ENCODE measurements around the gene YIPF1.
"Not testable (repeated sequence)": the region's sequence is repeated elsewhere in the genome, so short reads cannot be mapped to it uniquely, and the experiment has no call there.

The YIPF1 gene

GRCh38 chr1:53894644-53895043 lies 5.0 kb upstream of the YIPF1 start:
- no peak for DNase-seq

- no peak for DNase-seq
These were observed 4.5 kb upstream of the YIPF1 start, which contains the start of gene DIO1 for GRCh38 chr1:53893999-53894636. Gene DIO1, plus strand, starts transcription at chr1:53894187. Its CDS starts 24 bp downstream, at chr1:53894211.

GRCh38 chr1:53892911-53893310 lies 3.3 kb upstream of the YIPF1 start:
- no peak for DNase-seq

GRCh38 chr1:53891678-53892077 lies 2.1 kb upstream of the YIPF1 start:
- DNase-seq: no peak

- DNase-seq: no peak
These were observed 1.4 kb upstream of the YIPF1 start for GRCh38 chr1:53891018-53891417.

GRCh38 chr1:53890522-53890941 lies 935 bp upstream of the YIPF1 start:
- no peak for DNase-seq

GRCh38 chr1:53888681-53889080 lies 916 bp downstream of the YIPF1 start:
- DNase-seq: no peak

GRCh38 chr1:53883600-53883999 lies 6.0 kb downstream of the YIPF1 start:
- DNase-seq: not testable (repeated sequence)

- not testable (repeated sequence) for DNase-seq
These were observed 7.7 kb downstream of the YIPF1 start for GRCh38 chr1:53881853-53882252.

GRCh38 chr1:53878492-53879105 lies 11.0 kb downstream of the YIPF1 start:
- no peak for DNase-seq

- not testable (repeated sequence) for DNase-seq
These were observed 14.4 kb downstream of the YIPF1 start for GRCh38 chr1:53875150-53875549.

GRCh38 chr1:53871773-53872484 lies 17.7 kb downstream of the YIPF1 start:
- DNase-seq: no peak

GRCh38 chr1:53871221-53871620 lies 18.4 kb downstream of the YIPF1 start:
- no peak for DNase-seq

- DNase-seq: no peak
These were observed 20.0 kb downstream of the YIPF1 start for GRCh38 chr1:53869454-53870117.

- no peak for DNase-seq
These were observed 21.0 kb downstream of the YIPF1 start for GRCh38 chr1:53868565-53868964.

GRCh38 chr1:53862507-53862906 lies 27.1 kb downstream of the YIPF1 start:
- no peak for DNase-seq

GRCh38 chr1:53860967-53861411 lies 28.6 kb downstream of the YIPF1 start:
- peak; percentile 56 for DNase-seq

- no peak for DNase-seq
These were observed 37.9 kb downstream of the YIPF1 start for GRCh38 chr1:53851571-53852285.

GRCh38 chr1:53850082-53850673 lies 39.4 kb downstream of the YIPF1 start:
- no peak for DNase-seq

GRCh38 chr1:53847980-53848379 lies 41.6 kb downstream of the YIPF1 start:
- no peak for DNase-seq

- DNase-seq: no peak
These were observed 47.2 kb downstream of the YIPF1 start for GRCh38 chr1:53842347-53842746.

- DNase-seq: no peak
These were observed 51.0 kb downstream of the YIPF1 start for GRCh38 chr1:53838654-53838974.
